Keratinocyte (primary cell): ENCODE results near the gene LMTK2. TPM values are rescaled to one million over a fixed set of nuclear protein-coding genes. Genes with fewer than 3 reads are reported as not detected.

Experiments used
- DNase-seq: peaks from one replicate; pipeline ENCODE4 v3.0.0-alpha.2; 2011; ENCODE audit warnings: low read depth, missing footprints, low spot score
- FAIRE-seq: peaks from 2 replicates; lab custom pipeline; 2011; peaks lifted over from hg19 to GRCh38; lab: Jason Lieb, UNC
- H2AFZ ChIP-seq: 2 replicates; pipeline ENCODE4 v1.6.0; 2012; ENCODE audit warnings: low read length, control low read depth, inconsistent platforms; ENCODE audit not compliant: control insufficient read depth
- H3K27ac ChIP-seq: 2 replicates; pipeline ENCODE4 v1.5.1; 2011; ENCODE audit warnings: low read length; ENCODE audit not compliant: control insufficient read depth, insufficient read depth
- H3K27me3 ChIP-seq: 3 replicates; pipeline ENCODE4 v1.6.0; 2011; ENCODE audit warnings: low read length; ENCODE audit not compliant: control insufficient read depth, insufficient read depth; ENCODE audit errors: extremely low read depth
- H3K36me3 ChIP-seq, 2 experiments: 2 replicates in 1 of 2; 3 replicates in 1 of 2; pipeline ENCODE4 v1.5.1; 2011; ENCODE audit warnings: low read length in 2 of 2, mild to moderate bottlenecking in 1 of 2; ENCODE audit not compliant: control insufficient read depth in 2 of 2, insufficient read depth in 2 of 2; ENCODE audit errors: extremely low read depth in 1 of 2
- H3K4me1 ChIP-seq: 3 replicates; pipeline ENCODE4 v1.5.1; 2011; ENCODE audit warnings: low read length; ENCODE audit not compliant: control insufficient read depth, insufficient read depth; ENCODE audit errors: extremely low read depth
- H3K4me2 ChIP-seq: 3 replicates; pipeline ENCODE4 v1.6.0; 2011; ENCODE audit warnings: low read depth, low read length; ENCODE audit not compliant: control insufficient read depth, insufficient read depth; ENCODE audit errors: extremely low read depth
- H3K4me3 ChIP-seq, 3 experiments: fragments of 200-600 bp in 1 of 3; sonication (generic) in 1 of 3; 2 replicates in 2 of 3; 3 replicates in 1 of 3; pipeline ENCODE4 v1.5.1; 2011 to 2016; ENCODE audit warnings: low read length in 3 of 3, mild to moderate bottlenecking in 3 of 3, control low read depth in 2 of 3, inconsistent platforms in 1 of 3, low read depth in 1 of 3, mixed read lengths in 1 of 3, mixed run types in 1 of 3, moderate library complexity in 1 of 3; ENCODE audit not compliant: control insufficient read depth in 2 of 3, insufficient read depth in 2 of 3; ENCODE audit errors: extremely low read depth in 1 of 3
- H3K79me2 ChIP-seq: 2 replicates; pipeline ENCODE4 v1.6.0; 2012; ENCODE audit warnings: low read length; ENCODE audit not compliant: control insufficient read depth, insufficient read depth
- H3K9ac ChIP-seq: 3 replicates; pipeline ENCODE4 v1.6.0; 2011; ENCODE audit warnings: low read length; ENCODE audit not compliant: control insufficient read depth, insufficient read depth; ENCODE audit errors: extremely low read depth
- H3K9me1 ChIP-seq: 3 replicates; pipeline ENCODE4 v1.6.0; 2011; ENCODE audit warnings: low read length; ENCODE audit not compliant: control insufficient read depth, insufficient read depth; ENCODE audit errors: extremely low read depth
- H3K9me3 ChIP-seq: 2 replicates; pipeline ENCODE4 v1.5.1; 2012; ENCODE audit warnings: low read depth, low read length; ENCODE audit not compliant: control insufficient read depth
- H4K20me1 ChIP-seq: 3 replicates; pipeline ENCODE4 v1.6.0; 2011; ENCODE audit warnings: low read length; ENCODE audit not compliant: control insufficient read depth, insufficient read depth; ENCODE audit errors: extremely low read depth
- CTCF ChIP-seq, 3 experiments: IDR thresholded peaks in 1 of 3; conservative IDR thresholded peaks in 1 of 3; optimal IDR thresholded peaks in 1 of 3; 2 replicates in 2 of 3; 3 replicates in 1 of 3; pipeline versions ENCODE3 to v1.5.1; 2011; ENCODE audit warnings: low read length in 3 of 3, mild to moderate bottlenecking in 3 of 3, moderate library complexity in 2 of 3, control low read depth in 1 of 3, inconsistent platforms in 1 of 3; ENCODE audit not compliant: insufficient read depth in 2 of 3; ENCODE audit errors: extremely low read depth in 1 of 3
- EZH2 ChIP-seq: IDR thresholded peaks from one replicate; pipeline ENCODE4 v1.6.1; 2012; ENCODE audit warnings: inconsistent platforms, mild to moderate bottlenecking, low read length, moderate library complexity
- dilution Hi-C: fragments of 300-500 bp; cut with MboI; formaldehyde crosslinking; loops from one replicate; pipeline ENCODE4 v1.7.0; 2020; ENCODE audit warnings: low sequenced_read_pairs; ENCODE audit not compliant: extremely low pct_ligation_motif_present
- polyA plus RNA-seq, 5 experiments: library from polyadenylated mRNA; depleted of rRNA in 3 of 5; stranded (reverse) in 3 of 5; stranded (forward) in 1 of 5; unstranded in 1 of 5; fragments of >200 nt; gene quantifications; 1 replicate in 1 of 5; 2 replicates in 3 of 5; 3 replicates in 1 of 5; pipeline versions ENCODE4 v1.2.1 to v1.2.3, GENCODE V29; 2011 to 2012; ENCODE audit warnings: missing spikeins in 2 of 5, low read depth in 1 of 5, low replicate concordance in 1 of 5

The LMTK2 gene
- polyA plus RNA-seq, 1 donor (not counting 4 experiments of a cell fraction or from before 2014, with no cell fraction given): 6.6 TPM

- no peaks in the 10 kb centered on the region for H3K27me3 ChIP-seq
- DNase-seq (no peak), FAIRE-seq (no peak)
- dilution Hi-C loops: no loop called here
- no peak overlapping the region for H2AFZ ChIP-seq
- H3K4me2 ChIP-seq: no peak overlapping the region
- H4K20me1 ChIP-seq: peaks cover 3% of the 10 kb centered on the region
- no peaks in the 10 kb centered on the region for H3K9me1 ChIP-seq
- peaks cover 11% of the 10 kb centered on the region for H3K4me1 ChIP-seq
- no peak overlapping the region for H3K27ac ChIP-seq
- TF ChIP-seq CTCF (optimal IDR thresholded peaks at IDR 0.05 in 1 of 3, IDR thresholded peaks at IDR 0.05 in 1 of 3, conservative IDR thresholded peaks at IDR 0.05 in 1 of 3; ENCODE audit: extremely low read depth in 1 of 3, insufficient read depth in 2 of 3, low read length in 3 of 3): no peak
- no peak for TF ChIP-seq EZH2
- H3K36me3 ChIP-seq: no peaks in the 10 kb centered on the region
- H3K9me3 ChIP-seq: no peaks in the 10 kb centered on the region
- H3K79me2 ChIP-seq: peaks cover 80% of the 10 kb centered on the region
- no peak overlapping the region for H3K4me3 ChIP-seq
- H3K9ac ChIP-seq: no peak overlapping the region
Measured at GRCh38 chr7:98110249-98111022, 3.8 kb downstream of the LMTK2 start.

- Histone ChIP-seq H2AFZ (no peak overlapping the region), H3K79me2 (peaks cover 90% of the 10 kb centered on the region), H3K4me2 (no peak overlapping the region), H3K9ac (no peak overlapping the region), H3K36me3 (no peaks in the 10 kb centered on the region), H3K27me3 (no peaks in the 10 kb centered on the region), H4K20me1 (peaks cover 3% of the 10 kb centered on the region), H3K4me1 (peaks cover 7% of the 10 kb centered on the region), H3K4me3 (no peak overlapping the region), H3K9me3 (no peaks in the 10 kb centered on the region), H3K27ac (no peak overlapping the region), H3K9me1 (no peaks in the 10 kb centered on the region)
- TF ChIP-seq EZH2 (no peak), CTCF (optimal IDR thresholded peaks at IDR 0.05 in 1 of 3, IDR thresholded peaks at IDR 0.05 in 1 of 3, conservative IDR thresholded peaks at IDR 0.05 in 1 of 3; ENCODE audit: extremely low read depth in 1 of 3, insufficient read depth in 2 of 3, low read length in 3 of 3) (no peak)
- dilution Hi-C loops: no loop called here
- DNase-seq (no peak), FAIRE-seq (no peak)
Measured at GRCh38 chr7:98112077-98112476, 5.4 kb downstream of the LMTK2 start.
